ENCODE measurements around the gene ATP6V1C2.

Gene ATP6V1C2

GRCh38 chr2:10732924-10733565 lies 11.6 kb downstream of the ATP6V1C2 start:
- no peak for DNase-seq (ENCODE audit: low read depth)

- DNase-seq (ENCODE audit: low read depth), result no peak
These were observed 12.1 kb downstream of the ATP6V1C2 start for GRCh38 chr2:10733566-10733925.

DNA sequence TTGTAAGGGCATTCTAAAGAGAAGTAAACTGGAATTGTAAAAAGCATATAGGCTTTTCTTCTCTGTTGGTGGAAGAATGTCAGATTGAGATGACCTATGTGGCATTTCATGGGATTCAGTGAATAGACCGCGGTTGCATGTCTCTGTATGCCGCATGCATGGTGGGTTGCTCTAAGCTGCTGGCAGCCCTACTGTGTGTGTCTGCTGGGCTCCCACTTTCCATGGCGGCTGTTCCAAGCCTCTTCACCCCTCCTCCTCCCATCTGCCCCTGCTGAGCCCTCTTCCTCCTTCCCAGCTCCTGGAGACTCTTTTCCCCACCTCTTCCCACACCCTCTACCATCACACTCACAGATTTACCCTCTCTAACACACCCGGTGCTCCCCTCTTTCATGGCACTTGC lies 12.6 kb downstream of the ATP6V1C2 start:
- no peak for DNase-seq (ENCODE audit: low read depth)

GRCh38 chr2:10738192-10738591 lies 16.8 kb downstream of the ATP6V1C2 start:
- DNase-seq (ENCODE audit: low read depth), result no peak

GRCh38 chr2:10740226-10740625 lies 18.8 kb downstream of the ATP6V1C2 start:
- DNase-seq (ENCODE audit: low read depth), result no peak

- DNase-seq (ENCODE audit: low read depth), result no peak
These were observed 19.7 kb downstream of the ATP6V1C2 start for GRCh38 chr2:10741139-10741538.

DNA sequence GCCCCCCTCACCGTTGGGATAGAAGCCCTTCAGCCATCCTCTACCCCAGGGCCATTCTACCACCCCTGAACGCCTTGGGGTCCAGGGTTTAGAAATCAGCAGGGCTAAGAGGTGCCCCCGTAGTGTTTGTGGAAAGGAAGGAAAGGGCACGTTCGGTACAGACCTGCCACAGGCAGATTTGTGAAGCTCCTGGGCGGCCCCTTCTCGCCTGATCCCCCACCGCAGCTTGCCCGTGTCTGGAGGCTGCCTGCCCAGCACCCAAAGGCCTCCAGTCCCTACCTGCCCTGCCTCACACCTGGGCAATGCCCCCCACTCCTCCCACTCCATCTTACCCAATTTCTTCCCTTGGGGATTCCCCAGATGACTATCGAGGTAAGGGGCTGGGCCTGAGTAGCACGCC lies 21.2 kb downstream of the ATP6V1C2 start:
- DNase-seq (ENCODE audit: low read depth), result no peak

DNA sequence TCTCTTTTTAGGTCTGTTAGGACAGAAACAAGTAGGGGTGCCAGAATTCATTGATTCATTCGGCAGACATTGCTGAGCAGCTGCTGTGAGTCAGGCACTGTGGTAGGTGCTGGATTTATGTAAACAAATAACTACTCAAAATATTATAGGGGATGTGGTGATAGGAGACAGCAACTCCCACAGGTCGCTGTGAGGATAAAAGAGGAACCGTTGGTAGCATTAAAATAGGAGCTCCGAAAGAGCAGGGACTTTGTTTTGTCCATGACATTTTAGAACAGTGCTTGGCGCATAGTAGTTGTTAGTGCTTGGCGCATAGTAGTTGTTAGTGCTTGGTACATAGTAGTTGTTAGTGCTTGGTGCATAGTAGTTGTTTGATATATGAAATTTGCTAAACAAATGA lies 29.2 kb downstream of the ATP6V1C2 start:
- no peak for DNase-seq (ENCODE audit: low read depth)

DNA sequence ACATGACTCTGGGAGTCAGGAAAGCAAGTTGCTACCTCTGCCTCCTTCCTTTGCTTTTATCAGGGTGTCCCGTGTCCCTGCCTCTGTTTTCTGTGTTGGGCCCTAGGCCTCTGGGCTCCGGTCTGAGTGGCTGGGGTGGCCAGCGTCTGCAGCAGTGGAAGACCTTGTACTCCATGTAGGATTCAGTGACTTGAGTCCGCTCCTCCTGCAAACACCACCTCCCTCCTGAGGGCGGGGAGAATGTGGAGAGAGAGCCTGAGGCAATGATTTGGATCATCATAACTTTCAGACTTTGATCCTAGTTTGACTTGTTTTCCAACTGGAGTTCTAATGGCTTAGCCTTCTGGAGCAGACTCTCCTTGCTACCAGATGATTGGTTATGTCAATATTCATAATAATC lies 30.8 kb downstream of the ATP6V1C2 start:
- DNase-seq (ENCODE audit: low read depth), result no peak

DNA sequence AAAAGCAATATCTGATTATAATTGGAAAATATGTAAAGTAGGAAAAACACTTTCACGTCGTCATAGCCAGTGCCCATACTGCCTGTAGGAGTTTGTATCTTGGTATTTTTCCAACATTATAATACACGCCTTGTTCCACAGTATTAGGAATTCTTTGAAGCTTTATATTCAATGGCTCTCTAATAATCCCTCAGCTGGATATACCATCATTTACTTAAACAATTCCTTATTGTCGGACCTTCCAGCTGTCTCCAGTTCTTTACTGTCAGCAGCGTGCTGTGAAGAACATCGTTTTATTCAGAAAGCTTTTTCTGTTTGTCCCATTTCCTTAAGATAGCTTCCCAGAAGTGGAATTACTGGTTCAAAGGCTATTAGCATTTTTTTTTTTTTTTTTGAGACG lies 31.7 kb downstream of the ATP6V1C2 start:
- DNase-seq (ENCODE audit: low read depth), result no peak

- no peak for DNase-seq (ENCODE audit: low read depth)
These were observed 32.4 kb downstream of the ATP6V1C2 start for GRCh38 chr2:10753876-10754275.

DNA sequence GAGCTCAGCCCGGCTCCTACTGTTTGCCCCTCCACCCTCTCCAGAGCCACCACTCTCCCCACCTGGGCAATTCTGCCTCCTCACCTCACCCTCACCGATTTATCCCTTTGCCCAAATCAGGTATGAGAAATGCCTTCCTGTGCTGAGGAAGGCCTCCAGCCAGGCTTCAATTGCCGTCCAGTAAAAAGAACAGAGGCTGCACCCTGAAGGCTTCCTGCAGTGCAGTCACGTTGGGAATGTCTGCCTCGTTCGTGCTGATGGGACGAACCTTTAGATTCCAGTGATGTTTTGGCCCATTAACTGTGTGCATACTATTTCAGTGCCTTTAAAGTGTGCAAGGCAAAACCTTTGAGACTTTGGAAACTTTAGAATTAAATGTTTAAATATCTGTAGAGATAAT lies 34.2 kb downstream of the ATP6V1C2 start:
- no peak for DNase-seq (ENCODE audit: low read depth)

DNA sequence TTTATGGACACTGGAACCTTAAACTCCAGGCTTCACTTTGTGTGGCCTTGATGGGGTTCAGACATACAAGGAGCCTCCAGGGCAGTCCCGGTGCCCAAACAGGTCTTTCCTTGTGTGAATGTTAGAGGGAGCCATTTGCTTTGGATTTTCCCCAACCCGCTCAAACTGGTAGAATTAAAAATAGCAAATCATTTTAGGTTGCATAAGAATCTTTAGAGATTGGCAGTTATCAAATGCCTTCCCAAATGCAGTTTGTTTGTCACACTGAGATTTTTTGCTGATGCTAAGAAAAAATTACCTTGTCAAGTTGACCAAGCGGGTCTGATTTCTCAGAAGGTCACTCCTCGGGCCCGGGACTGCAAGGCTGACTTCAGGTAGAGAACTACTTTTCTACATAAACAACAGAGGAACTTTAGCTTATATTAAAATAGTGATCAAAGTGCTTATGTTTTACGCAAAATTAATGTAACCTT lies 36.4 kb downstream of the ATP6V1C2 start:
- no peak for DNase-seq (ENCODE audit: low read depth)

DNA sequence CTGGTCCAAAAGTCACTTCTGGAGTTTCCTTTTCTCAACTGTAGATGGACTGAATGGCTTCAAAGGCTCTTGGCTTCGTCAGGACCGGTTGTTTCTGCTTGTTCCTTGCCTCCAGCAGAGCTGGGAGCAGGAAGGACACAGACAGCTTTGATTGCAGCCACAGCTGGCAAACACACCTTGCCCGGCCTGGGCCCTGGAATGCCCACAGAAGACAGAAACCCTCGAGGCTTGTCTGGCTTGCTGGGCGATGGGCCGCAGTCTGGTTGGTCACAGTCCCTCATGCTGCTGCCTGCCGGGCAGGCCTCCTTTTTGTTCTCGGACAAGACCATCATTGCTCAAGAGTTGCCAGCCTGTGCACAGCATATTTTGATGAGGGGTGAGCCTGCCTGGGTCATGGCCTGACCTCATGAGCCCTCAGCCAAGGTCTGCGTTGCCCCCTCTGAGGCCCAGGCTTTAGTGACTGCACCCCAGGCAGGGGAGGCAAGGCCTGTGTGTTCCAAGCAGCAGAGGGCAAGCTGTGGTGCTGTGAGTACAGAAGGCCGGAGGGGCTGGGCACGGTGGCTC lies 37.8 kb downstream of the ATP6V1C2 start:
- no peak for DNase-seq (ENCODE audit: low read depth)

DNA sequence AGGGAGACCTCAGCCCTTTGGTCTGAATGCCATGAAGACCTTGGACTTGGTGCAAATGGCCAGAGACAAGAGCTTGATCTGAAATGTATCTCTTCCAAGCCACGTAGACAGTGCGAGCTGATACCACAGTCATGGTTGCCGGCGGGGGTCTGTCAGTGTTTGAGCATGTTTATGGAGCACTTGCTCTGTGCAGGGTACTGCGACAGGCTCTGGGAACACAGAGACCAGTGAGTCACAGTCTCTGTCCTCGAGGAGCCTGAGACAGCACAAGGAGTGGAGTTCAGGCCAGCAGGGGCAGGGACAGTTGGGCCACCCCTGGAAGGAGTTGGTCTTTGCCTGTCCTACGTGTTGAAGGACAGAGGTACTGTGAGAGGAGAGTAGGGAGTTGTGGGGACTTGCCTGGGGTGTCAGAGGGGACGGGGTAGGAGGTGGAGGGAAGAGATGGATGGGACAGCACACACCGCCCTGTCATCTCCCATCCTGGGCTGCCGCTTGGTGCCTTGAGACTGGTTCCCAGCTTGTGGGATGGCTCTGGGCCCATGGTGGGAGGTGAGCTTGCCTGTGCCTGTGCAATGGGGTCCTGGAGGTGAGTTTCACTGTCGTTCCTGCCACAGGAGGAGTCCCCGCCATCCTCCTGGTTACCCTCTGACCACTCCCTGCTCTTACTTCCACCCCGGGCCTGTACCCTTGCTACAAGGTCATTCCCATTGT lies 39.5 kb downstream of the ATP6V1C2 start:
- no peak for DNase-seq (ENCODE audit: low read depth)

DNA sequence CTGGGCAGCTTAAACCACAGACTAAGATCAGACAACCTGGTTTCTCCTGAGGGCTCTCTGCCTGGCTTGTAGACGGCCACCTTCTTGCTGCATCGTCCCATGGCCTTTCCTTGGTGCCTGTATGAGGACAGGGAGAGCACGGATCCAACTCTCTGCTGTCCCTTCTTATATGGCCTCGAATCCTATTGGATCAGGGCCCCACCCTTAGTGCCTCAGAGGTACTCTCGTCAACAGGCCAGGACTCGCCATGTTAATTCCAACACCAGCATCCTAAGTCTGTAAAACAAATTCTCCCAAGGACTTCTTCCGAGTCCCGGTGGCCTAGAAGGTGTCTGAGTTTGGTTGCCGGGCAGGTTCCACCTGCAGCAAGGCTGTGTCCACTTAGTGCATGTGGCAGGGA lies 40.2 kb downstream of the ATP6V1C2 start:
- no peak for DNase-seq (ENCODE audit: low read depth)

DNA sequence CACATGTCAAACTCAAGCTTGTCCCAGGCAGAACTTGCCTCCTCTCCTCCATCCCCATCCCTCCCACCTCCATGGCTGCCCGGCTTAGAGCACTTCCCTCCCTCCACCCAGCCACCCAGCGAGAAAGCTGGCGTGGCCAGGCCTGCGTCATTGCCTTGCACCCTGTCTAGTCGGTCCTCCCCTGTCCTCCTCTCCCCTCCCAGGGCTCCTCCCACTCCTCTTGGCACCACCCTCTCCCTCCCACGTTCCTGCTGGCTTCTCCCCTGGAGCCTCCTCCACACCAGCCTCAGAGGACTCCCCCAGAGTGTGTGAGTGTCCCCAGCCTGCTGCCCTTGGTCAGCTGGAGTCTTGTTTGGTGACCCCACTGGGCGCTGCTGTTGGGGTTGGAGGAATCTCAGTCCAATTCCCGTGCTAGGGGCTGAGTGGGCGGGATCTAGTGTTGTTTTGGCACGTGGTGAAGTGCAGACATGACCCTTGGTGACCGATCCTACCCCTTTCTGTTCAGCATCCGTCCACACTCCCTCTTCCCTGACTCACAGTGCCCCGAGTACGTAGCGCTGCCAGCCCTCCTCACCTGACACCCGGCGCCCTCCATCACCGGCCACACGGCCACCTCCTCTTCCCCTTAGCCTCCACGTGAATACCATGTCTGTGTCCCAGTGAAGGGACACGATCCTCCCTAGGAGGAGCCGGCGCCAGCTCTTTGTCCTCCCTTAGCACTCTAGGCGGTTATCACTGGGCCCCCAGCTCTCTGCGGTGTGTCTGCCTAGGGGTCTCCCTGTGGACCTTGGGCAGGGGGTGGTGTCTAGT lies 41.4 kb downstream of the ATP6V1C2 start:
- no peak for DNase-seq (ENCODE audit: low read depth)

- DNase-seq (ENCODE audit: low read depth), result no peak
These were observed 42.0 kb downstream of the ATP6V1C2 start for GRCh38 chr2:10763461-10763800.

GRCh38 chr2:10764096-10764785 lies 42.8 kb downstream of the ATP6V1C2 start:
- DNase-seq (ENCODE audit: low read depth), result no peak

DNA sequence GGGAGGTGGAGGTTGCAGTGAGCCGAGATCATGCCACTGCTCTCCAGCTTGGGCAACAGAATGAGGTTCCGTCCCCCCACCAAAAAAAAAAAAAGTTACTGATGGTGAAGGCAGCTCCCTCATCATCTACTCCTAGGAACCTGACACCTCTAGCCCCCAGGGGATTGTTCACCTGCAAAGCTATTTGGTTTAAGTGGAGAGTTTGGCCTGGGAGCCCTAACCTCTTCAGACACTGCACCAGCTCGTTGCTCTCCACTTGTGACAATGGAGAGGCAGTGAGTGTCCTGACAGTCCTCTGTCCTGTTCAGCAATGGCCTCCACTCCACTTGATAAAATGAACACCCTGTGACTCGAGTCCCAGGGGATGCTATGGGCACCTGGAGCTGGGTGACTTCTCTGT lies 43.5 kb downstream of the ATP6V1C2 start:
- DNase-seq (ENCODE audit: low read depth), result no peak

DNA sequence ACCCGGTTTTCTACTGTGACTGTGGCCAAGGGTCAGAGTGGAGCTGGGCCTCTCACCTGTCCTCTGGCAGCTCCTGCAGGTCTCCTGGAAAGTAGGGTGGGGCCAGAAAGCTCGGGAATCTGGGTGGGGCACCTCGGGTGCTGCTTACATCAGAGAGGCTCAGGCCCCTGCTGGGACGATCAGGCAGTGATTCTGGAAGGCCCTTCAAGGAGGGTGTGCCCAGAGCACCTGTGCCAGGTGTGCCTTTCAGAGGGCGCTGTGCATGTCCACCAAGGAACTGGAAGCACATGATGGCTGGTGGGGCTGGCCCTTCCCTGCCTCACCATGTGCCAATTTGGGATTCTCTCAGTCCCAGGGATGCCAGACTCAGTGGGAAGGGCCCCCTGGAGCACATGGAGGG lies 44.0 kb downstream of the ATP6V1C2 start:
- no peak for DNase-seq (ENCODE audit: low read depth)

- DNase-seq (ENCODE audit: low read depth), result no peak
These were observed 44.5 kb downstream of the ATP6V1C2 start for GRCh38 chr2:10765914-10766313.
